ENCODE results near the gene ZDHHC24. TPM values are rescaled to one million over a fixed set of nuclear protein-coding genes. Genes with fewer than 3 reads are reported as not detected.

The ZDHHC24 gene
- total RNA-seq, 4 donors from 2014 or later = 9.9 to 18.0 (median 14.7) TPM

DNA sequence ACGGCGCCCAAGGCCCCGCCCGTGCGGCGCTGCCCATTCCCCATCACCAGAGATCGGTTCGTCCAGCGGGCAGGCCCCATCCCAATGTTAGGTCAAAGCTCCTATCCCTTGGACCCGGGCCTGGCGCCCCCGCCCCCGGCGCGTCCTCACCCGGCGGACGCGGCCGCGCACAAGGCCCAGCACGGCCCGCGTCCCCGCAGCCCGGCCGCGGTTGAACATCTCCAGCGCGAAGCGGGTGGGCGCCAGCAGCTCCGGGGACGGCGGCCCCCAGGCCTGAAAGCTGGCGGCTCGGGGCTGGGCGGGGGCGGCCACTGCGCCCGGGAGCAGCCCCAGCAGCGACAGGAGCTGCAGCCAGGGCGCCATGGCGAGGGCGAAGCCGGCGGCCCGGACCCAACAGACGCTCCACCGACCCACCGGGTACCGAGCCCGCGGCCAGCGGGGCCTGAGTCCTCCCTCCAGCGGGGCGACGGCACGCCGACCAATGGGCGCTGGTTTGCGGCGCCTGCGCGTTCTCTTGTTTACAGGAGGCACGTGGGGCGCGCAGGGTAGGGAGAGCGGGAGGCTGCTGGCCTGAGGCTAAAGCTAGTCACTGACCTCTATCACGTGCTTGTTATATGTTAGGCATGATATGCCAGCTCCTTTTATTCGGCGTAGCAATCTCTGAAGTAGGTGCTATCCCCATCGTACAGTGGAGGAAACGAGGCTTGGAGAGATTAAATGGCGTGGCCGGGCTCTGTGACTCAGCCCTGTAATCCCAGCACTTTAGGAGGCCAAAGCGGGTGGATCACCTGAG lies 22.5 kb upstream of the ZDHHC24 start, which contains the start of gene CTSF:
Gene CTSF (minus strand): TSS at position 483 of the 793 bp plus-strand sequence. CDS start 120 bp downstream, at position 363.
- DNase-seq (ENCODE audit: low spot score in 2 of 2) = peak; percentile 87 to 96
- TF ChIP-seq POLR2A (IDR thresholded peaks at IDR 0.05) = no peak
- no peak for TF ChIP-seq CTCF (IDR thresholded peaks at IDR 0.05)
- intact Hi-C loops (cut with DNase I; ENCODE audit: low total_unique reads) = no loop called here
- peak within 1 kb of the TSS; percentile 47 for H3K4me3 ChIP-seq (ENCODE audit: low read depth, poor library complexity, severe bottlenecking)
- WGBS, 2 donors = 2 to 4% methylated on average over 46 to 49 of the region's 77 CpGs

GRCh38 chr11:66567787-66568123 lies 21.9 kb upstream of the ZDHHC24 start:
- TF ChIP-seq CTCF (IDR thresholded peaks at IDR 0.05) = no peak
- TF ChIP-seq POLR2A (IDR thresholded peaks at IDR 0.05) = no peak
- intact Hi-C loops (cut with DNase I; ENCODE audit: low total_unique reads) = no loop called here
- WGBS, 2 donors = 43 to 54% methylated on average over 8 to 11 of the region's 15 CpGs
- H3K4me3 ChIP-seq (ENCODE audit: low read depth, poor library complexity, severe bottlenecking) = no peak overlapping the region
- DNase-seq (ENCODE audit: low spot score in 2 of 2) = no peak

DNA sequence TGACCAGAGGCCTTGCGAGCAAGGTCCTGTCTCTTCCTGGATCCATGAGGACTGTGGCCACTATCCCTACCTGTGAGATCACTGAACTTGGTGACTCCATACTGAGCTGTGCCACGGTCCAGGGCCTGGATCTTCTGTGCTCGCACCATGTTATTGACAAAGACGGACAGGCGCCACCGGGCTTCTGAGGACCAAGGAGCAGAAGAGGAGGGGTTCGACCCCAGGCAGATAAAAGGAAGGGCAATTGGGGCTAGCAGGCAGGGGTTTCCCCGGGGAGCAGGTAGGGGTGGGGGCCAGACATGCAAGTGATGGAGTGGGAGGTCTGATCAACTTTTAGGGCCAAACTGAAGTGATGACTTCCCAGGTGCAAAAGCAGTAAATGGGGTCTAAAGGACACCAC lies 20.4 kb upstream of the ZDHHC24 start:
- DNase-seq (ENCODE audit: low spot score in 2 of 2) = no peak
- 90 to 92% methylated on average over 8 of the region's 8 CpGs for WGBS, 2 donors
- no peak overlapping the region for H3K4me3 ChIP-seq (ENCODE audit: low read depth, poor library complexity, severe bottlenecking)
- TF ChIP-seq POLR2A (IDR thresholded peaks at IDR 0.05) (no peak), CTCF (IDR thresholded peaks at IDR 0.05) (no peak)
- intact Hi-C loops (cut with DNase I; ENCODE audit: low total_unique reads) = no loop called here

DNA sequence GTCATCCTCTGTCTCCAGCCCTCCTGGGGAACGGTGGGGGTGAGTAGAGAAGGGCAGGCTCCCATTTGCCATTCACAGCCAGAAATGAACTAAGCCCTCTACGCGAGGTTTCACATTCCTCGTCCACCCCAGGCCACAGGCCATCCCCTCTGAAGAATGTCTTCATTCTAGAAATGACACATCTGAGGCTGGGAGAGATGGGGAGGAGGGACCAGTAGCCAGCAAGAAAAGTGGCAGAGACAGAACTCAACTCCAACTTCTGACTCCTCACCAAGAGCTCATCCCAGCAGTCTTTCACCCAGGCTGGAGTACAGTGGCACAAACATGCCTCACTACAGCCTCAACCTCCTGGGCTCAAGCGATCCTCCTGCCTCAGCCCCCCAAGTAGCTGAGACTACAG lies 19.1 kb upstream of the ZDHHC24 start:
- 90 to 98% methylated on average over 5 of the region's 5 CpGs for WGBS, 2 donors
- intact Hi-C loops (cut with DNase I; ENCODE audit: low total_unique reads) = no loop called here
- DNase-seq (ENCODE audit: low spot score in 2 of 2) = no peak
- H3K4me3 ChIP-seq (ENCODE audit: low read depth, poor library complexity, severe bottlenecking) = no peak overlapping the region
- TF ChIP-seq POLR2A (IDR thresholded peaks at IDR 0.05) = no peak
- no peak for TF ChIP-seq CTCF (IDR thresholded peaks at IDR 0.05)

DNA sequence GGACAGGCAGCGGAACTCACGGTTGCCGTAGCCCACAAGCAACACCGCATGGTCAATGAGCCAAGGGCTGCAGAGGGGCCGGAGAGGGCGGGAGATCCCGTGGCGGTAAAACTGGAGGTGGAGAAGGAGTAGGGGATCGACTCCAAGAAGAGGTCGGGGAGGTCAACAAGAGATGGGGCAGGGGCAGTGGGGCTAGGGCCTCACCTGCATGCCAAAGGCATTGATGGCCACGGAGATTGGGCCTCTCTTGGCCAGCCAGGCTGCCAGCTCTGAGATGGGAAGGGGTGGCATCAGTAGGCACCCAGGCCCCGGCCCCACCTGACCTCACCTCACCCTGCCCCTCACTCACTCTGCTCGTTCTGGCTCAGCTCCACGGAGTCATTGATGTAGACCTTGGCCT lies 18.7 kb upstream of the ZDHHC24 start:
- DNase-seq (ENCODE audit: low spot score in 2 of 2) = no peak
- intact Hi-C loops (cut with DNase I; ENCODE audit: low total_unique reads) = no loop called here
- TF ChIP-seq POLR2A (IDR thresholded peaks at IDR 0.05) (no peak), CTCF (IDR thresholded peaks at IDR 0.05) (no peak)
- H3K4me3 ChIP-seq (ENCODE audit: low read depth, poor library complexity, severe bottlenecking) = no peak overlapping the region
- WGBS, 2 donors = 91 to 92% methylated on average over 14 of the region's 14 CpGs

GRCh38 chr11:66563832-66564231 lies 18.0 kb upstream of the ZDHHC24 start:
- 88 to 90% methylated on average over 4 to 9 of the region's 10 CpGs for WGBS, 2 donors
- intact Hi-C loops (cut with DNase I; ENCODE audit: low total_unique reads) = no loop called here
- no peak for DNase-seq (ENCODE audit: low spot score in 2 of 2)

More at GRCh38 chr11:66563832-66564231, 18.0 kb upstream of the ZDHHC24 start:
- no peak overlapping the region for H3K4me3 ChIP-seq (ENCODE audit: low read depth, poor library complexity, severe bottlenecking)
- TF ChIP-seq CTCF (IDR thresholded peaks at IDR 0.05) (no peak), POLR2A (IDR thresholded peaks at IDR 0.05) (no peak)

All from lower leg skin (tissue), 4 donors.